ENCODE data around the gene ENKUR. TPM values are rescaled to one million over a fixed set of nuclear protein-coding genes. Genes with fewer than 3 reads are reported as not detected.

The ENKUR gene
- total and polyA plus RNA-seq, 2 experiments from 2014 or later = 1.6 to 3.1 TPM

DNA sequence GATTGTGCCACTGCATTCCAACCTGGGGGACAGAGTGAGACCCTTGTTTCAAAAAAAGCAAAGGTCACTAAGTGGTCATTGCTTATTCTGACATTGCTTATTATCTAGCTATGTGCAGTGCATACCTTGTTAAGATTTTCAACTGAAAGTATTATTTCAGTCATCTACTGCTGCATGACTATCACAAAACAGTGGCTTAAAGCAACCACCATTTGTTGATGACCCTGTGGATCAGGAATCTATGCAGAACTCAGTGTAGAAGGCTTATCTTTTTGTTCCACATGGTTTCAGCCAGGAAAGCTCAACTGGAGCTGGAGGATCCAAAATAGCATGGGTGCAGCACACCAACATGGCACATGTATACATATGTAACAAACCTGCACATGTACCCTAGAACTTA, 23.6 kb upstream of the ENKUR start:
- no peaks in the 10 kb centered on the region for H3K27me3 ChIP-seq
- H3K4me2 ChIP-seq = no peak overlapping the region
- no peaks in the 10 kb centered on the region for H3K9me3 ChIP-seq (ENCODE audit: low read depth)
- no peaks in the 10 kb centered on the region for H4K20me1 ChIP-seq (ENCODE audit: insufficient read depth, poor library complexity, severe bottlenecking)
- H2AFZ ChIP-seq = no peak overlapping the region
- TF ChIP-seq EZH2phosphoT487 (IDR thresholded peaks at IDR 0.05; ENCODE audit: low read depth, severe bottlenecking, unreplicated experiment) (no peak), EZH2 (IDR thresholded peaks at IDR 0.05; ENCODE audit: borderline replicate concordance) (no peak)
- TF ChIP-seq, protein P1, sequence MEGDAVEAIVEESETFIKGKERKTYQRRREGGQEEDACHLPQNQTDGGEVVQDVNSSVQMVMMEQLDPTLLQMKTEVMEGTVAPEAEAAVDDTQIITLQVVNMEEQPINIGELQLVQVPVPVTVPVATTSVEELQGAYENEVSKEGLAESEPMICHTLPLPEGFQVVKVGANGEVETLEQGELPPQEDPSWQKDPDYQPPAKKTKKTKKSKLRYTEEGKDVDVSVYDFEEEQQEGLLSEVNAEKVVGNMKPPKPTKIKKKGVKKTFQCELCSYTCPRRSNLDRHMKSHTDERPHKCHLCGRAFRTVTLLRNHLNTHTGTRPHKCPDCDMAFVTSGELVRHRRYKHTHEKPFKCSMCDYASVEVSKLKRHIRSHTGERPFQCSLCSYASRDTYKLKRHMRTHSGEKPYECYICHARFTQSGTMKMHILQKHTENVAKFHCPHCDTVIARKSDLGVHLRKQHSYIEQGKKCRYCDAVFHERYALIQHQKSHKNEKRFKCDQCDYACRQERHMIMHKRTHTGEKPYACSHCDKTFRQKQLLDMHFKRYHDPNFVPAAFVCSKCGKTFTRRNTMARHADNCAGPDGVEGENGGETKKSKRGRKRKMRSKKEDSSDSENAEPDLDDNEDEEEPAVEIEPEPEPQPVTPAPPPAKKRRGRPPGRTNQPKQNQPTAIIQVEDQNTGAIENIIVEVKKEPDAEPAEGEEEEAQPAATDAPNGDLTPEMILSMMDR (IDR thresholded peaks at IDR 0.05; ENCODE audit: poor library complexity) = no peak
- no peaks in the 10 kb centered on the region for H3K4me1 ChIP-seq (ENCODE audit: insufficient read depth)
- no peak overlapping the region for H3K27ac ChIP-seq
- no peak overlapping the region for H3K4me3 ChIP-seq
- no peaks in the 10 kb centered on the region for H3K36me3 ChIP-seq (replicated peaks; ENCODE audit: insufficient read depth, low read depth)
- DNase-seq (ENCODE audit: low spot score) = no peak
- no peaks in the 10 kb centered on the region for H3K9me2 ChIP-seq (replicated peaks; ENCODE audit: insufficient read depth)
- no peaks in the 10 kb centered on the region for H3K79me2 ChIP-seq

DNA sequence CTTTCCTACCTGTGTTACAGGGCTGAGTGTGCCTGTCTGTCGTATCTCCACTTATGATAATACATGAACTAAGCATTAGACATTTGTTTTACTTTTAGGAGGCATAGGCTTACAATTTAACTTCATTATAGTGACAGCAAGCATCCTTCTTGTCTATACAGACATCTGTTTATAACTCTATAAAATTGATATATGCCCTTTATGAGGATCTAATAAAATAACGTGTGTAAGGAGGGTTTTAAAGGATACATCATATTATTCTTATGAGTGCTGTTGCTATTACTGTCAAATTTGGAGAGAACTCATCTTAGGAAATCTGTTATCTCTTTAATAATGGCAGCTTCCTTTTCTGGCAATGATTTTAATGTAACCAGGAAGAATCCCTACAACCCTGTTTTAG, 22.4 kb upstream of the ENKUR start:
- DNase-seq (ENCODE audit: low spot score) = no peak
- no peaks in the 10 kb centered on the region for H3K9me2 ChIP-seq (replicated peaks; ENCODE audit: insufficient read depth)
- H3K27me3 ChIP-seq = no peaks in the 10 kb centered on the region
- WGBS (ENCODE audit: low lambda C conversion rate, missing lambda C conversion rate) = 50% methylated on average over 2 of the region's 2 CpGs
- no peaks in the 10 kb centered on the region for H3K4me1 ChIP-seq (ENCODE audit: insufficient read depth)
- no peaks in the 10 kb centered on the region for H3K36me3 ChIP-seq (replicated peaks; ENCODE audit: insufficient read depth, low read depth)
- no peaks in the 10 kb centered on the region for H3K79me2 ChIP-seq
- H4K20me1 ChIP-seq (ENCODE audit: insufficient read depth, poor library complexity, severe bottlenecking) = no peaks in the 10 kb centered on the region
- no peak overlapping the region for H3K4me3 ChIP-seq
- no peaks in the 10 kb centered on the region for H3K9me3 ChIP-seq (ENCODE audit: low read depth)
- H2AFZ ChIP-seq = no peak overlapping the region
- H3K27ac ChIP-seq = no peak overlapping the region
- H3K4me2 ChIP-seq = no peak overlapping the region
- TF ChIP-seq EZH2 (IDR thresholded peaks at IDR 0.05; ENCODE audit: borderline replicate concordance) (no peak), EZH2phosphoT487 (IDR thresholded peaks at IDR 0.05; ENCODE audit: low read depth, severe bottlenecking, unreplicated experiment) (no peak)
- TF ChIP-seq, protein P1 (IDR thresholded peaks at IDR 0.05; ENCODE audit: poor library complexity) = no peak

DNA sequence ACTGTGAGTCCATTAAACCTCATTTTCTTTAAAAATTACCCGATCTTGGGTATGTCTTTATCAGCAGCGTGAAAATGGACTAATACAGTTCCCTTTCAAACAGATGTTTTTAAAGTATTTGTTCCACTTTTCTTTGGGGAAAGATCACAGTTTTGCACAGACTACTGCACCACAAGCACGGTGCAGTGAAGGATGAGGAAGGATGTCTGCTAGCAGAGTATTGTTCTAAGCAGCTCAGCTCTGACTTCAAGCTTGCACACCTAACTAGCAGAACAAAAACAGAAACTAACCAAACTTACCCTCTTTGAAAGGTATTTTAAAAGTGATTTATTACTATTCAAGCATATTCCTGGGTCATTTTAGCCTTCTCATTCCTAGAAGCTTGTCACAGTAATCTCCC, 20.4 kb upstream of the ENKUR start:
- Histone ChIP-seq H3K27me3 (no peaks in the 10 kb centered on the region), H3K36me3 (replicated peaks; ENCODE audit: insufficient read depth, low read depth) (no peaks in the 10 kb centered on the region), H3K4me3 (no peak overlapping the region), H3K4me1 (ENCODE audit: insufficient read depth) (no peaks in the 10 kb centered on the region), H3K27ac (no peak overlapping the region), H4K20me1 (ENCODE audit: insufficient read depth, poor library complexity, severe bottlenecking) (no peaks in the 10 kb centered on the region), H3K4me2 (no peak overlapping the region), H3K9me2 (replicated peaks; ENCODE audit: insufficient read depth) (no peaks in the 10 kb centered on the region), H3K79me2 (no peaks in the 10 kb centered on the region), H3K9me3 (ENCODE audit: low read depth) (no peaks in the 10 kb centered on the region), H2AFZ (no peak overlapping the region)
- TF ChIP-seq EZH2phosphoT487 (IDR thresholded peaks at IDR 0.05; ENCODE audit: low read depth, severe bottlenecking, unreplicated experiment) = no peak
- no peak for TF ChIP-seq EZH2 (IDR thresholded peaks at IDR 0.05; ENCODE audit: borderline replicate concordance)
- TF ChIP-seq, protein P1 (IDR thresholded peaks at IDR 0.05; ENCODE audit: poor library complexity) = no peak
- WGBS (ENCODE audit: low lambda C conversion rate, missing lambda C conversion rate) = 67% methylated on average over 3 of the region's 3 CpGs
- DNase-seq (ENCODE audit: low spot score) = no peak

DNA sequence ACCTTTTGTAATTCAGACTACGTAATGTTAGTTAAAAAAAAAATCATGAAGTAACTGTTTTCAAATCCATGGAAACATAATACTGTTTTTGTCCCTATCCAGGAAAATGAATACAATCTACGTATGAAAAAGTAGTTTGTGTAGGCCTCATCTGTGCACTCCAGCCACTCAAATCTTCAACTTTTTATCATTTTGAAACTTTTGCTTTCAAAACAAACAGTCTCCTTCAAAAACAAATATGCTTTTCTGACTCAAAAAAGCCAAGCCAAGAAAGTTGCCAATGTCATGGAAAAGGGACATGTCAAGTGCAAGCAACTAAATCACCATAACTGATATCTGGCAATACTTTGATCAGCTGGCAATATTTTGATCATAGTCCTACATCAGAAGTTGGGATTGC, 13.6 kb upstream of the ENKUR start:
- TF ChIP-seq EZH2 (IDR thresholded peaks at IDR 0.05; ENCODE audit: borderline replicate concordance) = no peak
- TF ChIP-seq, protein P1 (IDR thresholded peaks at IDR 0.05; ENCODE audit: poor library complexity) = no peak
- no peak for TF ChIP-seq EZH2phosphoT487 (IDR thresholded peaks at IDR 0.05; ENCODE audit: low read depth, severe bottlenecking, unreplicated experiment)
- DNase-seq (ENCODE audit: low spot score) = no peak
- Histone ChIP-seq H3K27me3 (no peaks in the 10 kb centered on the region), H3K9me2 (replicated peaks; ENCODE audit: insufficient read depth) (no peaks in the 10 kb centered on the region), H3K36me3 (replicated peaks; ENCODE audit: insufficient read depth, low read depth) (no peaks in the 10 kb centered on the region), H3K4me2 (no peak overlapping the region), H4K20me1 (ENCODE audit: insufficient read depth, poor library complexity, severe bottlenecking) (no peaks in the 10 kb centered on the region), H3K27ac (no peak overlapping the region), H3K9me3 (ENCODE audit: low read depth) (no peaks in the 10 kb centered on the region), H3K4me3 (no peak overlapping the region), H2AFZ (no peak overlapping the region), H3K4me1 (ENCODE audit: insufficient read depth) (no peaks in the 10 kb centered on the region), H3K79me2 (no peaks in the 10 kb centered on the region)
- 92% methylated on average over 2 of the region's 2 CpGs for WGBS (ENCODE audit: low lambda C conversion rate, missing lambda C conversion rate)

All from hepatocyte (in vitro differentiated cells).